GM10266 (cell line): ENCODE data around the gene NOP53.
"Not testable (repeated sequence)": the region's sequence is repeated elsewhere in the genome, so short reads cannot be mapped to it uniquely, and the experiment has no call there.

Experiments
- DNase-seq: peaks from one replicate; pipeline ENCODE4 v3.0.0; 2012; ENCODE audit errors: extremely low spot score
- CTCF ChIP-seq: IDR thresholded peaks from 2 replicates; pipeline ENCODE4 v1.5.1; 2012; ENCODE audit warnings: mild to moderate bottlenecking, low read depth; ENCODE audit not compliant: control insufficient read depth, insufficient read depth; ENCODE audit errors: missing control alignments

The NOP53 gene

GRCh38 chr19:47730521-47730889 lies 14.8 kb upstream of the NOP53 start:
- TF ChIP-seq CTCF = no peak
- no peak for DNase-seq

GRCh38 chr19:47730910-47731309 lies 14.4 kb upstream of the NOP53 start:
- TF ChIP-seq CTCF = no peak

GRCh38 chr19:47735131-47735530 lies 10.2 kb upstream of the NOP53 start:
- no peak for DNase-seq
- no peak for TF ChIP-seq CTCF

More at GRCh38 chr19:47730910-47731309, 14.4 kb upstream of the NOP53 start:
- no peak for DNase-seq

- DNase-seq = no peak
- TF ChIP-seq CTCF = no peak
Measured at GRCh38 chr19:47740866-47741519, 4.4 kb upstream of the NOP53 start.

GRCh38 chr19:47741544-47742140 lies 3.7 kb upstream of the NOP53 start:
- no peak for DNase-seq
- TF ChIP-seq CTCF = no peak

- no peak for TF ChIP-seq CTCF
- no peak for DNase-seq
Measured at GRCh38 chr19:47742634-47743033, 2.7 kb upstream of the NOP53 start.

- DNase-seq = not testable (repeated sequence)
Measured at GRCh38 chr19:47746129-47746528, 783 bp downstream of the NOP53 start.

GRCh38 chr19:47749326-47749725 lies 4.0 kb downstream of the NOP53 start:
- no peak for TF ChIP-seq CTCF
- peak; percentile 85 for DNase-seq
